Measurements from ENCODE around the gene RMRP. TPM values are rescaled to one million over a fixed set of nuclear protein-coding genes. Genes with fewer than 3 reads are reported as not detected.
"Not testable (repeated sequence)": the region's sequence is repeated elsewhere in the genome, so short reads cannot be mapped to it uniquely, and the experiment has no call there.

Gene RMRP
- total RNA-seq, 1 experiment from 2014 or later: 27,637 TPM

DNA sequence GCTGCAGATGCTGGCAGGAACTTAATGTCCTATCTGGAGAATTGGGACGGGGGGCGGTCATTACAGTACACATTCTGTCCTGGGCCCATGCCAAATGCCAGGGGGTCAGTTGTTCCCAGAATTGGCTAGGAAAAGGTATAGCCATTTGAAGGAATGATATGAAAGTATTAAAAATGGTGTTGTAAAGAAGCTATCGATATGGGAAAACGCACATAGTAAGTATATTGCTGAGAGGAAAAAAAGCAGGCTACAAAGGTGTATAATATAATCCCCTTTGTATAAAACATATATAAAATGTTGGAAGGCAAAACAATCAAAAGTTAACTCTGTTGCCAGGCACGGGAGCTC lies 7.6 kb upstream of the RMRP start:
- no peak for DNase-seq (ENCODE audit: low spot score)

DNA sequence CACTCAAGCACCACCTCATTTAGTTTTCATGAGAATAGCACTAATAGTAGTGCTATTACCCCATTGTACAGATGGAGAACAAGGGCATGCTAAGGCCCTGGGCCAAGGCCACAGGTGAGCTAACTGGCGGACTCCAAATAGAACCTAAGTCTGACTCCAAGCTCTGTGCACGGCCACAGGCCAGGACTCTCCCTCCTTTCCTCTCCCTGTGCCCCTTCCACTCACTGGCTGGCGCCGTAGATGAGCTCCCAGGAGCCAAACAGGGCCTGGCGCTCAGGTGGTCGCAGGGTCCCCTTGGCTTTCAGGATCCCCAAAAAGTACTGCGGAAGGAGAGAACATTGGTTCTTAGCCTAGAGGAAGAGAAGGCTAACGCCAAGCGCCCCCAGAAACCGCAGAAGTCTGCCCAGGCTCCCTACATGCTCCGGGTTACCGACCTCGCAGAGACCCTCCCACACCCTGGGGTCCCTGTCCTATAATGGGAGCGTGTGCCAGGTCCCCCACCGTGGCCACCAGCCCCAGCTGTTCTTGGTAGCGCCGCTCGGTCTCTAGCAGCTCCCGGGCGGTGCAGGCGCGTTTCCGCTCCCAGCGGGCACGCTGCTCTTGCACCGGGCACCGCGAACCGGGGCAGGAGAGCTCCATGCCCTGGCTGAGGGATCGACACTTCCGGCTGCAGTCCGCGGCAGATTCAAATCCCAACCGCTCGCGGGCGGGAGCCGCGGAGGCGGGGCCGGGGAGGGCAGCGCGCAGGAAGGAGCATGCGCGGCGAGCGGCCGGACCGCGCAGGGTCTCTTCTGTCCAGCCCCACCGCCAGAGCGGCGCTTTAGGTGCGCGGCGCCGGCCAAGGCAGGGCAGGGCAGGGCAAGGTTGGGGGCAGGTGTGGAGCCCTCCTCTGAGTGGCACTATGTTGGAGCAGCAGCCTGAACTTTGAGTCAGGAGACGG lies 7.0 kb upstream of the RMRP start, which contains the start of gene ARHGEF39:
Gene ARHGEF39, minus strand, starts transcription at position 665 of the 940 bp plus-strand sequence. Its CDS starts 26 bp downstream, at position 639.
- DNase-seq (ENCODE audit: low spot score): peak; percentile 86

DNA sequence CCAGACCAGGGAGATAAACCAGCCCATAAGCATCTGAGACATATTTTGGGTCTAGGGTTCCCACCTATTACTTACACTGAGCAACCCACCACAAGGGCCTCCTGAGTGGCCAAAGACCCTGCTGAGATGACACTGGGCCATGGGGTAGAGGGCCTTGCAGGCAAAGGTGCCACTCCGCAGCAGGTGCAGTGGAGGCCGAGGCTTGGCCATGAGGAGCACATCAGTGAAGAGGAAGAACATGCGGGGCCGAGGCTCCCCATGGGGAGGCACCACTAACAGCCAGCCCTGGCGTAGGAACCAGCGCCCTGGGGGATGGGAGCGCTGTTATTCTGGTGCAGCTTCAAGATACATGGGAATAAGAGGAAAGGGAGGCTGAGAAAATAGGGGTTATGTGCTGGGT lies 4.6 kb upstream of the RMRP start:
- DNase-seq (ENCODE audit: low spot score): no peak

DNA sequence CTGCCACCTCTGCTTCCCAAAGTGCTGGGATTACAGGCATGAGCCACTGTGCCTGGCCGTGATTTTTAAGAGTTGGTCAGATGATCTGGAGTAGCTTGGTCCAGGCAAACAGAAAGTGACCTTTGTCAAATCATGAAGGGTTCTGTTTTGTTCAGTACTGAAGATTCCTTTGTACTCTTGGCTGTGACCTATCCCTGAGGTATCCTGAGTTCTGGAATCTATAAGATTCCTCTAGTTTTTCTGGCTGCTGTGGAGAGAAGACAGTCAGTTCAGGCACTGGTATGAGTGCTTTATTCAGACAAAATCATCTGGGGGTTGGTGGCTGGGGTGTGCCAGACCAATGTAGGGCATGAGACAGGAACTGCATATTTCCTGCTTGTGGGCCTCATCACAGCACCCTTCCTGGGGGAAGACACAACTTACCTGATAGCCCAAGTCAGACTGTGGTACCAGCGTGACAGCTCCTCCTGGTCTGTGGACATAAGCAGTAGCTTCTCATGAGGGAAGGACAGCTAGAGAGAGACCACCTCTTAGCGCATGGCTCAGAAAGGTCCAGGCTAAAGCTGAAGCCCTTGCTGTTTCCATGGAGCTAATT lies 4.0 kb upstream of the RMRP start:
- DNase-seq (ENCODE audit: low spot score): no peak

DNA sequence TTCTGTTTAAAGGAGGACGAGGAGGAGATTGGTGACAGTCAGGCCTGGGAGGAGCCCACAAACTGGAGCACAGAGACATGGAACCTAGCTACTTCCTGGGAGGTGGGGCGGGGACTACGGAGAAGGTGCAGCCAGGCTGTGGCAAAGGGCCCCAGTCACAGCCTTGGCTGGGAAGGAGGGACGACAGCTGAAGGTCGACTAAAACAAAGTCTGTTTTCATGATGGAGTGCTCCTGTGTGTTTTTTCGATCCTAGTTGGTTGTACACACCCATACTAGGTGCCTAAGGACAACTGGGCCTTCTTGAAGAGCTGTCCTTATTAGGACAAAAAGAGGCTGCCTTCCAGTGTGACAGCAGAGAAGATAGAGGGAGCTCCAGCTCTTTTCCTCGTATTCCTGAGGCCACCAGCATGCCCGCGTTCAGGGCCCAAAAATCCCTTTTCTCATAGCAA lies 3.2 kb upstream of the RMRP start:
- peak; percentile 56 for DNase-seq (ENCODE audit: low spot score)

DNA sequence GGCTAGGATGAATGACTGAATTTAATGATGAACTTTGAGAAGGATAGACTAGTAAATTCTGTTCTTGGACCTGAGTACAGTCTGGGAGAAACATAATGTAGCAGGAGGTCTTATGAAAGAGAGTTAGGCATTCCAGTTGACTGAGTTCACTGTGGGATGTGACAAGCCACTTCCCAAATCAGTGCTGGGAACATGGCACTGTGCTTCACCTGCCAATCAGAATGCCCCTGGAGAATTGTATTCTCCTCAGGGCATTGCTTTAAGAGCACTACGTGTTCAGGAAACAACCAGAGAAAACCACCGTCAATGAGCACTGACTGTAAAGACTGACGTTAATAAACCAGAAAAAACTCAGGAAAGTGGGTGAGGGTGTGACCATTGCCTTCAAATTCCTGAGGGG lies 1.5 kb upstream of the RMRP start:
- DNase-seq (ENCODE audit: low spot score): no peak

DNA sequence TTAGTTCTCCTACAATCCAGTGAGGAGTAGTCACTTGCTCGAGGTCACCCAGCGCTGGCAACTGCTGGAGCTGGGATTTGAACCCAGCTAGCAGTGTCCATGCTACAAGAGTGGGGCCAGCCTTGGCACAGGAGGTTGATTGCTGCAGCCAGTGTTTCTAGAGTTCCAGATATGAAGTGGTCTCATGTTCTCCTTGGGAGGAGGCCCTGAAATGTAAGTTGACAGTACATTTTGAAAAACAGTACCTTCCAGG lies 1.1 kb upstream of the RMRP start:
- DNase-seq (ENCODE audit: low spot score): peak; percentile 34

DNA sequence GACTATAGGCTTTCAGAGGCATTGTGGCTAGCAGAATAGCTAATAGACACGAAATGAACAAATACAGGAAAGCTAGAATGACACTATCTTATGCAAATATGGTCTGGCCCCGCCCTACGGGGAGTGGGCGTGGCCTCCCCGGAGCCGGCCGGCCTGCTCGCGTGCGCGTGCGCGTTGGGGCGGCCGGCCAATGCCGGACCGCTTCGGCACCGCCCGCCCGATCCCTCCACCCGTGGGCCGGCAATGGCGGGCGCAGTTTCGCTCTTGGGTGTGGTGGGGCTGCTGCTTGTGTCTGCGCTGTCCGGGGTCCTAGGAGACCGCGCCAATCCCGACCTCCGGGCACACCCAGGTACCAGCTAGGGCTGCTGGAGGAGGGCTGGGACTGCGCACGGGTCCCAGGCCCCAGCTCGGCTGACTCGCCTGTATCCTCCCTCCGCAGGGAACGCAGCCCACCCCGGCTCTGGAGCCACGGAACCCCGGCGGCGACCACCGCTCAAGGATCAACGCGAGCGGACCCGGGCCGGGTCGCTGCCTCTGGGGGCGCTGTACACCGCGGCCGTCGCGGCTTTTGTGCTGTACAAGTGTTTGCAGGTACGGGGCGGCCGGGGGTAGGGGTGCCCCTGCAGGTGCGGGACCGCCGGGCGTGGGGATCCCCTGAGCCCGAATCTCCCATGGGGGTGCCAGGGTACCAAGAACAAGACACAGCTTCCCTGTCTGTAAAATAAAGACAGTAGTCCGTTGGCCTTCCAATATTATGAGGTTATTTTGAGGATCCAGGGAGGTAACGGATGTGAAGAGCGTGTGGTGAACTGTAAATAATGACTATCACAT lies 533 bp upstream of the RMRP start, which contains the start of gene CCDC107:
Gene CCDC107, plus strand, starts transcription at position 156 of the 831 bp plus-strand sequence. Its CDS starts 88 bp downstream, at position 244.
- DNase-seq (ENCODE audit: low spot score): peak; percentile 92

DNA sequence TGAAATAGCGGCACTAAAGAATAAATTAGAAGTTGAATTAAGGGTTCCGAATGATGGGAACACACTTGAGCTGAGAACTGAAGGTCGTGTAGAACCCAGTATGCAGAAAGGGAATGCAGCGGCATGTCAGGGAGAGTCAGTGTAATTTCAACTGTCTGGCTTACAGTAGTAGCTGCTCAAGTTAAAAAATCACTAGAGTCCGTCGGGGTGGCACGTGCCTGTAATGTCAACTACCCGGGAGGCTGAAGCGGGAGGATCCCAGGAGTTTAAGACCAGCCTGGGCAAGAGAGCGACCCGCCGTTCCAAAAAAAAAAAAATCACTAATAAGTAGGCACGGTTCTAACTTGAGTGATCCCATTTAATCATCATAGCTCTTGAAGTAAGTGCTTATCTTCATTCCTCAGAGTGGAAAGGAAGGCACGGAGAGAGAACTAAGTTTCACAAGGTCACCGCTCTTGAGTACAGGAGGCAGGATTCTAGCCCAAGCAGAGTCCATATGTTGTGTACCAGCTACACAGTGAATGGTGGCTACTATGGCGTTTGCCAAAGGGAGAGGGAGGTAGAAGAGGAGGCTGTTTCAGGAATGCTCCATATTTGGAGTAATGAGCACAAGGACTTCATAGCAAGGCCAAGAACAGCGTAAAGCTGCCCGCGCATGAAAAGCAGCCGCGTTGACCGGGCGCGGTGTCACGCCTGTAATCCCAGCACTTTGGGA lies 831 bp downstream of the RMRP start:
- DNase-seq (ENCODE audit: low spot score): no peak

DNA sequence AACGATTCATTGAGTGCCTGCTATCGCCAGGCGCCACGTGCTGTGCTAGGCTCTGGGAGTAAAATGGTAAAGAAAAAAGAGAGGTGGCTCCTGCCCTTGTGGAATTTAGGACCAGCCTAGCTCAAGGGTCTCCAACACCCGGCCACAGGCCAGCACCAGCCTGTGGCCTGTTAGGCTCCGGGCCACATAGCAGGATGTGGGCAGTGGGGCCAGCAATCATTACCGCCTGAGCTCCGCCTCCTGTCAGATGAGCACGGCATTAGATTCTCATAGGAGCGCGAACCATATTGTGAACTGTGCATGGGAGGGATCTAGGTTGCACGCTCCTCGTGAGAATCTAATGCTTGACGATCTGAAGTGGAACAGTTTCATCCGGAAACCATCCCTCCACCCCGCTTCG lies 1.5 kb downstream of the RMRP start:
- DNase-seq (ENCODE audit: low spot score): no peak

DNA sequence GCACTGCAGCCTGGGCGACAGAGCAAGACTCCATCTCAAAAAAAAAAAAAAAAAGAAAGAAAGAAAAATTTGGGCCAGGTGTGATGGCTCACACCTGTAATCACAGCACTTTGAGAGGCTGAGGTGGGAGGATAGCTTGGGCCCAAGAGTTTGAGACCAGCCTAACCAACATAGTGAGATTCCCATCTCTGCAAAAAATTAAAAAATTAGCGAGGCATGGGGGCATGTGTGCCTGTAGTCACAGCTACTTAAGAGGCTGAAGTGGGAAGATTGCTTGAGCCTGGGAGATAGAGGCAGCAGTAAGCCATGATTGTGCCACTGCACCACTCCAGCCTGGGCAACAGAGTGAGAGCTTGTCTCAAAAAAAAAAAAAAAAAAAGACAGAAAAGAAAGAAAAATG lies 4.2 kb downstream of the RMRP start:
- DNase-seq (ENCODE audit: low spot score): no peak

DNA sequence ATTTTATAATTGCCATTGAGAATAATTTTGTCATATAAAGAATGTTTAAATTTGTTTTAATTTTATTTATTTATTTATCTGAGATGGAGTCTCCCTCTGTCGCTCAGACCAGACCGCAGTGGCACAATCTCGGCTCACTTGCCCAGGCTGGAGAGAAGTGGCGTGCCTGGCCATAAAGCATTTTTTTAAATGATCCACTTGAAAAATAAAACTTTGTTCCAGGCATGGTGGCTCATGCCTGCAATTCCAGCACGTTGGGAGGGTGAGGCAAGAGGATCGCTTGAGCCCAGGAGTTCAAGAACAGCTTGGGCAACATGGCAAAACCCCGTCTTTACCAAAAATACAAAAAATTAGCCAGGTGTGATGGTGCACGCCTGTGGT lies 5.0 kb downstream of the RMRP start:
- no peak for DNase-seq (ENCODE audit: low spot score)

DNA sequence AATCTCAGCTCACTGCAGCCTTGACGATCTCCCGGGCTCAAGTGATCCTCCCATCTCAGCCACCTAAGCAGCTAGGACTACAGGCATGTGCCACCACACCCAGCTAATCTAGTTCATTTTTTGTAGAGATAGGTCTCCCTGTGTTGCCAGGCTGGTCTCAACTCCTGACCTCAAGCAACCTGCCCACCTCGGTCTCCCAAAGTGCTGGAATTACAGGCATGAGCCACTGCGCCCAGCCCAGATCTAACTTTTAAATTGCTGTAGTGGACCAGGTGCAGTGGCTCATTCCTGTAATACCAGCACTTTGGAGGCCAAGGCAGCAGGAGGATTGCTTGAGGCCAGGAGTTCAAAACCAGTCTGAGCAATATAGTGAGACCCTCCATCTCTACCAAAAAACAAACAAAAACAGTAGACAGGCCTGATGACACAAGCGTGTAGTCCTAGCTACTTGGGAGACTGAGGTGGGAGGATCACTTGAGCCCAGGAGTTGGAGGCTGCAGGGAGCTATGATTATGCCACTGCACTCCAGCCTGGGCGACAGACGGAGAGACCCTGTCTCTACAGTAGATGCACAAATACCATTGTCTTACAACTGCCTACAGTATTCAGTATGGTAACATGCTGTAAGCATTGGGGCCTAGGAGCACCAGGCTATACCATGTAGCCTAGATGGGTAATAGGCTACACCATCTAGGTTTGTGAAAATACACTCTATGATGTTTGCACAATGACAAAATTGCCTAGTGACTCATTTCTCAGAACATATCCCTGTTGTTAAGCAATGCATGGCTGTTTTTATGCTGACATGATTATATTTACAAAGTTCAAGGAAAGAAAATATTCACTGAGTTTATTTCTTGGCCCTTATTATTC lies 5.6 kb downstream of the RMRP start:
- DNase-seq (ENCODE audit: low spot score): peak; percentile 14

DNA sequence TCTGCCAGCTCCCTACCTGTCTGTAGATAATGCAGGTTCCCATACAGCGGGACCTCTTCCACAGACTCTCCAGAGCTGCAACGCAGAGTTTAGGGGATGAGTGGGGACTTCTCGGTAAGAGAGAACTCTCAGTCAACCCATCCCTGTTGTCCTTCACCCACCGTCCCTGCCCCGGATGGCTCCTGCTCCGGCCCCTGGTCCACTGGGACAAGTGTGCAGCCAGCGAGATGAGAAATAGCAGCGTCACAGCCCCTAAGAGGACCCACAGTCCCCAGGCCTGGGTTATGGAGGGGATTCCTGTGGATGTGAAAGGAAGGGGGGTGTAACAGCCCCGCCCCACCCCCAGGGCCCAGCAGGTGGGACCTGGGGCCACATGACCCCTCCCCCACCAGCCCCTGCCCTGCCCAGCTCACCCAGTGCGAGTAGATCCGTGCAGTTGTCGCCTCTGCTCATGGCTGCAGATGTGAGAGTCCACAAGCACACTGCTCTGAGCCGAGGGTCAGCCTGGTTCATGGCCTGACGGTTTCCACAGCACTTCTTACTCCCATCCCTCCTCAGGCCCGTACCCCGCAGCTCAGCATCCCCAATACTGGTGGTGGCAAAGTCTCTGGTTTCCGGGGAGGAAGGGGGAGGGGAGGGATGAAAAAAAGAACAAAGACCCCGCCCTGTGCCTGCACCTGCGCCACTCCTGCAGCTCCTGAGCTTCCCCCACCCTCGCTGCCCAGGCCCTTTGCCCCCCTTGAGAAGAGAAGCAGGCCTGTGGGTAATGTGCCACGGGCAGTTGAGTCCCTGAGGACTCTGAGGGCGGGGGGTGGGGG lies 7.3 kb downstream of the RMRP start, which contains the start of gene SIT1:
Gene SIT1, minus strand, starts transcription at position 591 of the 818 bp plus-strand sequence. Its CDS starts 78 bp downstream, at position 513.
- no peak for DNase-seq (ENCODE audit: low spot score)

DNA sequence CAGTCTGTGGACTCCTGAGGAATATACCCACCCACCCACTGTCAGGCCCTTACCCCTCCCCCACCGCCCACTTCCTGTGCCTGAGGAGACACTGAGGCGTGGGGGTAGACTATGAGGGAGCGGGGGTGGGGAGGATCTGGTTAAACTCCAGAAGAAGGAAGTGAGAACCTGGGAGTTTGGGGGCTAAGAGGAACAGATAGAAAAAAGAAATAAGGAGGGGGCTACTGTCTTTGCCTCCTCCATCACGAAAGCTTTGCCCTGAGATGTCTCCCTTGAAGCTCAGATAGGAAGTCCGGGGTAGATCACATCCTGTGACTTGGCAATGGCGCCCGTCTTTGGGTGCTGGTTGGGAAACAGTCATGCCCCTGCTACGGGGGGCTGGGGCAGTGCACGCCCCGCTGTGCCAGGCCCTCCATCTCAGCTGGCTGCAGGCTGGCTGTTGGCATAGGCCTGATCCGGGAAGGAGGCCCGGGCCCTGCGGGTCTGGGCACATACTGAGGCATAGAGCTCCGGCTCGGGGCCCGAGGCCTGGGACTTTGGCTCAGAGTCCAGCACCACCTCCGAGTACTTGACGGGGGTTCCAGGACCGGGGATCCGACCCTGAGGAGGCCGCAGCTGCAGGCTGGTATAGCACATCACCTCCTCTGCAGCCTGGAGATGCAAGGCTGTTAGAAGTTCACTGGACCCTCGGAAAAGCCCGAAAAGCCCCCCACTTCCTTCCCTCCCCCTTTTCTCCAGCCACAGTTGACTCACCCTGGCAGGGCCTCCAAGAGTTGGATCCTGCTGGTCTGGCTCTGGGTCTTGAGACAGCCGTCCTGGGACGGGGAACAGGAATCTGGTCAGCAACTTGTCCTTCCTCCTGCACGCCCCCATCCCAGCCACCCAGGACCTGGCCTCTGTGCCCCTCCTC lies 8.1 kb downstream of the RMRP start:
- no peak for DNase-seq (ENCODE audit: low spot score)

DNA sequence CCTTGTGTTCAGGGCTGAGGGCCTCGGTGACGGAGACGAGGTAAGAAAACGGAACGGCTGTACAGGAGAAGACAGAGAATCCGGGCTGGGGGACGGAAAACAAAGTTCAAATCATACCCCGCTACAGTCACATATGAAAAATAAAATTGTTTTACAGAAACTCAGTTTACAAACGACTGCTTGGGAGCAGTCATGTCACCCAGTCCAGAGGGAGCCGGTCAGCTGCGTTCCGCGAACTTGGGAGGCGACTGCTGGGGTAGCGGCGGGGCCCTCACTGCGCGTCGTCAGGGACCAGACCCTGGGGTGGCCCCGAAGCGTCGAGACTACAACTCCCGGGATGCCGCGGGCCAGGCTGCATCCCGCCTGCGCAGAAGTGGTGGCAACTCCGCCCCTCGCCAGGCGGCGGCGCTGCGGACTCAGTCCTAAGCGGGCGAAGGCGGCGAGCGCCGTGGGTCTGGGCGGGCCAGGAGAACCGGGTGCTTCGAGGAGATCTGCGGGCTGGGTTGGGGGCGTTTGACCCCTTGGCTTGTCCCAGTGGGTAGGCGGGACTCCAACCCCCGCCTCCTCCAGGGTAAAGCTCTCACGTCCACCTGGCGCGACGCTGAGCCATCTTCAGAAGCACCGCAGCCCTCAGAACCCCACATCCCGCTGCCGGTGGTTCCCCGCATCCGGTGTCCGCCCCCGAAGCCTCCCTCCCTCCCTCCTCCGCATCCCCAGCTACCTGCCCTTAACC lies 11.1 kb downstream of the RMRP start:
- DNase-seq (ENCODE audit: low spot score): peak; percentile 95

DNA sequence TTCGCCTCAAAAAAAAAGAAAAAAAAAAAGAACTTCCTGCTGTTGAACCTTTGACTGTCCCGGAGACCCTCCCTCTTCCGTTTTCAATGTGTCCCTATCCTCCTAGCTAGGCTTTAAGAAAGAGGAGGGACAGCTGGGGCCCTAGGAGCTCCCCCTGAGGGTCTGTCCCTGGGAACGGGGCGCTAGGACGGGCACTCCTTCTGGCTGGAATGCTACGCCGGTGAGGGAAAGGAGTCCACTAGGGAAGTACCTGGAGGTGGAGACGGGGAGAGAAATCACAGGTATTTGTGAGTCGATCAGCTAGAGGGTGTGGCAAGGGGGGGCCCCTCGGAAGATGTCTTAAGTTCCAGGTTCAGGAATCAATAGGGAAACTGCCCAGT lies 11.7 kb downstream of the RMRP start:
- peak; percentile 67 for DNase-seq (ENCODE audit: low spot score)

DNA sequence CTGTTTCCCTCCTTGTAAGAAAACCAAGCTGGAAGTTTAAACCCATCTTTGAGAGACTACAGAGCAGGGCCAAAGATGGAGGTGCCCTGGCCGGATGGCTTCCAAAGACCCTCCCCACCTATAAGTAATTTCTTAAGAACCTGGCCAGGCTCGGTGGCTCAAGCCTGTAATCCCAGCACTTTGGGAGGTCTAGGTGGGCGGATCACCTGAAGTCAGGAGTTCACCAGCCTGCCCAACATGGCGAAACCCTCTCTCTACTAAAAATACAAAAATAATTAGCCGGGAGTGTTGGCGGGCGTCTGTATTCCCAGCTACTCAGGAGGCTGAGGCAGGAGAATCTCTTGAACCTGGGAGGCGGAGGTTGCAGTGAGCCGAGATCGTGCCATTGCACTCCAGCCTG lies 12.1 kb downstream of the RMRP start:
- not testable (repeated sequence) for DNase-seq (ENCODE audit: low spot score)
